SKM-1 (cell line): ENCODE results near the gene REV1.
"Not testable (repeated sequence)": the region's sequence is repeated elsewhere in the genome, so short reads cannot be mapped to it uniquely, and the experiment has no call there.

Experiments
- DNase-seq: peaks from one replicate; lab custom pipeline; 2025; ENCODE audit not compliant: unreplicated experiment; lab: John Stamatoyannopoulos, UW

REV1 gene

GRCh38 chr2:99404797-99405669, 84.8 kb downstream of the REV1 start:
- DNase-seq, result no peak

- DNase-seq, result no peak
Measured at GRCh38 chr2:99404039-99404796, 85.6 kb downstream of the REV1 start.

GRCh38 chr2:99403524-99403923, 86.3 kb downstream of the REV1 start:
- DNase-seq, result no peak

GRCh38 chr2:99403084-99403483, 86.7 kb downstream of the REV1 start:
- no peak for DNase-seq

- DNase-seq, result no peak
Measured at GRCh38 chr2:99401841-99402240, 88.0 kb downstream of the REV1 start.

GRCh38 chr2:99399795-99400194, 90.0 kb downstream of the REV1 start:
- no peak for DNase-seq

- DNase-seq, result no peak
Measured at GRCh38 chr2:99399063-99399462, 90.8 kb downstream of the REV1 start.

- DNase-seq, result no peak
Measured at GRCh38 chr2:99398303-99398702, 91.5 kb downstream of the REV1 start.

GRCh38 chr2:99397266-99397920, 92.4 kb downstream of the REV1 start:
- DNase-seq, result no peak

GRCh38 chr2:99395589-99396130, 94.2 kb downstream of the REV1 start:
- no peak for DNase-seq

- no peak for DNase-seq
Measured at GRCh38 chr2:99389946-99390345, 99.9 kb downstream of the REV1 start.

GRCh38 chr2:99389371-99389770, 100.4 kb downstream of the REV1 start:
- DNase-seq, result no peak

- DNase-seq, result no peak
Measured at GRCh38 chr2:99388892-99389291, 100.9 kb downstream of the REV1 start.

GRCh38 chr2:99386011-99386410, 103.8 kb downstream of the REV1 start:
- no peak for DNase-seq

- DNase-seq, result no peak
Measured at GRCh38 chr2:99382143-99382542, 107.7 kb downstream of the REV1 start.

- no peak for DNase-seq
Measured at GRCh38 chr2:99380376-99381010, 109.3 kb downstream of the REV1 start.

GRCh38 chr2:99377879-99378278, 111.9 kb downstream of the REV1 start:
- no peak for DNase-seq

- DNase-seq, result no peak
Measured at GRCh38 chr2:99376254-99376864, 113.5 kb downstream of the REV1 start.

GRCh38 chr2:99374747-99375146, 115.1 kb downstream of the REV1 start:
- DNase-seq, result no peak

GRCh38 chr2:99373144-99373543, 116.7 kb downstream of the REV1 start:
- DNase-seq, result no peak

GRCh38 chr2:99368854-99369253, 121.0 kb downstream of the REV1 start:
- DNase-seq, result not testable (repeated sequence)
